ENCODE data around the gene STAT3. TPM values are rescaled to one million over a fixed set of nuclear protein-coding genes. Genes with fewer than 3 reads are reported as not detected.

Gene STAT3
- total and polyA plus RNA-seq, 9 of the 15 experiments (the other 6 are each of a cell fraction or from before 2014, with no cell fraction given), result 90.0 to 179 (median 114) TPM

GRCh38 chr17:42403150-42403549 lies 14.9 kb upstream of the STAT3 start:
- intact Hi-C loops (cut with micrococcal nuclease), result loop anchor here (1.0 to 10.0 kb wide), 3 partner anchors 81 to 218 kb away; partner anchors contain the start of genes HCRT and KCNH4
- Histone ChIP-seq H3K36me3 (ENCODE audit: control insufficient read depth, insufficient read depth, low read length) (peaks cover 37% of the 10 kb centered on the region; the same call in 2 of the 3 replicates), H3K4me3 (no peak overlapping the region), H3K9me3 (replicated peaks; ENCODE audit: control insufficient read depth, insufficient read depth, low read depth, low read length) (no peaks in the 10 kb centered on the region), H4K20me1 (replicated peaks; ENCODE audit: control insufficient read depth, insufficient read depth, low read length) (no peaks in the 10 kb centered on the region), H3K27ac (ENCODE audit: extremely low read depth, low read depth, low read length) (no peak overlapping the region), H3K9ac (ENCODE audit: insufficient read depth in 1 of 2, low read depth in 2 of 2, low read length in 2 of 2) (peak overlapping the region in 1 of 2 experiments; percentile 41; a peak in 1 of 4 replicates), H3K79me2 (ENCODE audit: control insufficient read depth, insufficient read depth, low read length) (peaks cover 30% of the 10 kb centered on the region), H3K27me3 (ENCODE audit: control insufficient read depth in 2 of 2, insufficient read depth in 2 of 2, low read length in 2 of 2) (no peaks in the 10 kb centered on the region), H2AFZ (ENCODE audit: low read depth, low read length) (no peak overlapping the region), H3K4me2 (ENCODE audit: insufficient read depth, low read length) (no peak overlapping the region), H3K4me1 (replicated peaks in 1 of 2; ENCODE audit: control insufficient read depth in 2 of 2, insufficient read depth in 2 of 2, low read length in 2 of 2) (peaks cover 36 to 44% of the 10 kb centered on the region in 2 experiments), H3K9me1 (ENCODE audit: control insufficient read depth, insufficient read depth, low read length) (no peaks in the 10 kb centered on the region)
- ATAC-seq (peak; percentile 66), DNase-seq (ENCODE audit: extremely low read depth in 1 of 4, low spot score in 3 of 4) (peak; percentile 34 to 64 (median 54)), FAIRE-seq (no peak)
- in situ Hi-C loops (cut with MboI), result loop anchor here (5.0 to 10.0 kb wide), 2 partner anchors 81 to 178 kb away; no protein-coding TSS in a partner anchor
- ChIA-PET POLR2A (interaction anchor here (0.6 to 1.3 kb wide), 5 partner anchors 15 to 105 kb away, joined by 3 to 6 read pairs (median 4); partner anchors contain the start of gene STAT3), CTCF (ENCODE audit: low intra/inter-chr PET ratio) (interaction anchor here (2.7 kb wide), 1 partner anchor 80 kb away, joined by 25 read pairs; no protein-coding TSS in a partner anchor)
- WGBS (ENCODE audit: insufficient coverage, low coverage, missing lambda C conversion rate), result 68% methylated on average over 3 of the region's 6 CpGs
- no TSS peak for BruUV-seq (replicated peaks)
- TF ChIP-seq ZNF143 (CRISPR knock-in tag; IDR thresholded peaks at IDR 0.05), result no peak
- TF ChIP-seq CC2D1A (IDR thresholded peaks at IDR 0.05), result 0 out of 2 replicates have a peak, but pooled peaks have one; percentile 18
- peak; percentile 15; the same call in 1 of the 2 replicates for TF ChIP-seq CXXC5 (CRISPR knock-in tag; IDR thresholded peaks at IDR 0.05)
- TF ChIP-seq CTCF (IDR thresholded peaks at IDR 0.05 in 2 of 3, conservative IDR thresholded peaks at IDR 0.05 in 1 of 3; ENCODE audit: insufficient read depth in 2 of 3, low read depth in 1 of 3, low read length in 3 of 3), result peak; percentile 55 to 74 (median 58)
- TF ChIP-seq NFIX (CRISPR knock-in tag; IDR thresholded peaks at IDR 0.05; ENCODE audit: low read depth), result no peak
- no peak for TF ChIP-seq SMARCA5 (IDR thresholded peaks at IDR 0.05)
- TF ChIP-seq CHD1 (IDR thresholded peaks at IDR 0.05; ENCODE audit: low read length), result no peak
- no peak for TF ChIP-seq PPARD (CRISPR knock-in tag; IDR thresholded peaks at IDR 0.05)
- TF ChIP-seq ZNF592 (IDR thresholded peaks at IDR 0.05), result peak; percentile 53; the same call in 1 of the 2 replicates
- peak; percentile 21 for TF ChIP-seq PRDM10 (IDR thresholded peaks at IDR 0.05; ENCODE audit: partially characterized antibody)
- TF ChIP-seq PHTF2 (CRISPR knock-in tag; IDR thresholded peaks at IDR 0.05), result no peak
